H4 (cell line): ENCODE results near the gene GRHL1. TPM values are rescaled to one million over a fixed set of nuclear protein-coding genes. Genes with fewer than 3 reads are reported as not detected.
"Not testable (repeated sequence)": the region's sequence is repeated elsewhere in the genome, so short reads cannot be mapped to it uniquely, and the experiment has no call there.

ENCODE experiments used
- DNase-seq: peaks from one replicate; pipeline ENCODE4 v3.0.0-alpha.2; 2015; ENCODE audit warnings: low spot score
- total RNA-seq: library from RNA; depleted of rRNA; stranded (reverse); fragments of >200 nt; shearing (Covaris generic); gene quantifications from 2 replicates; pipeline ENCODE4 v1.2.3, GENCODE V29; 2014; rRNA removed

Gene GRHL1
- total RNA-seq = 0.25 TPM in 1 of 2 replicates, not detected in the other

DNA sequence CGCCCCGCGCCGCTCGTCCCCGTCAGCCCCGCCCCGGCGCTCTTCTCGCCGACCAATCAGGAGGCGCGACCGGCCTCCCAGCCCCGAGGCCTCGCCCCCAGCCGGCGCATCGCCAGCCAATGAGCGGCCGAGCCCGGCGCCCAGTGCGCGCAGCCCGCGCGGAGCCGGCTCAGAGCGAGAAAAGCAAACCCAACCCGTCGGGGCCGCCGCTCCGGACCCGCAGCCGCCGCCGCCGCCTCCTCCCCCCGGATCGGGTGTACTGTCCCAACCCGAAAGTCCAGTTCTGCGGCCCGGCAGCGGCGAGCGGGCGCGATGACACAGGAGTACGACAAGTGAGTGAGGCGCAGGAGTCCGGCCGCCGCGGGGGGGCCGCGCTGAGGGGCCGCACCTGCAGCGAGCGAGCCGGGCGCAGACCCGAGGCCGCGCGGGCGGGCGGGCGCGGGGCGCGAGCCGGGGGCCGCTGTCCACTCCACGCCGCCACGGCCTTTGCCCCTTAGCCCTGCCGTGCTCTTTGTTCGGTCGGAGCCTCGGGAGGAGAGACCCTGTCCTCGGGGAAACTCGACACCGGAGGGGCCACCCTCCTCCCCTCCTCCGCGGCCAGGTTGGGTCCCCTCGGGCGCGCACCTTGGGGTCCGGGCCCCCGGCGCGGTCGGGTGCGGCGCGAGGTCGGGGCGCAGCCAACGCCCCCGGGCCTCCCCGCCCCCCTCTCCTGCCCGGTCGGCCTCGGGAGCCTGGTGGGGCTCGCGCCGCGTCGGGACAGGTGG, at the start of gene GRHL1:
Gene GRHL1 (plus strand): TSS at position 172 of the 764 bp plus-strand sequence. CDS start 141 bp downstream, at position 313.
- DNase-seq = peak; percentile 60

- no peak for DNase-seq
These were observed 46.1 kb upstream of the GRHL1 start for GRCh38 chr2:9905413-9905812.

- no peak for DNase-seq
These were observed 44.1 kb upstream of the GRHL1 start for GRCh38 chr2:9907402-9907801.

DNA sequence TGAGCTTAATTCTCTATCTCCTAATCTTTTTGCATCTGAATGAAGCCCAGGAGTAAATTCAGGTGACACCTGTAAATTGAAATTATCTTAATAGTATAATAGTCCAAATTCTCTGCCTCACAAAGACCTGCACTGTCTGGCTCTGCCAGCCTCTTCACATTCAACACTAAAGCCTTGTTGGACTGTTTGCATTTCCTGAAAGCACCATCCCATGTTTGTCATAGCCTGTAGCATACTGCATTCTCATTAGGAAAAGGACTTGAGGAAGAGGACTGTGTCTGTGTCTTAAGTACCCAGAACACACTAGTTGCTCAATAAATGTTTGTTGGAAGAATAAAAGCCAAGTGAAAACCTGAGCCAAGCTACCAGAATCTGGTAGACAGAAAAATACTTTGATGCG, 42.9 kb upstream of the GRHL1 start:
- DNase-seq = no peak

GRCh38 chr2:9909106-9909505, 42.4 kb upstream of the GRHL1 start:
- no peak for DNase-seq

- DNase-seq = no peak
These were observed 40.8 kb upstream of the GRHL1 start for GRCh38 chr2:9910699-9911098.

- no peak for DNase-seq
These were observed 39.0 kb upstream of the GRHL1 start for GRCh38 chr2:9912468-9912867.

GRCh38 chr2:9914384-9915065, 37.0 kb upstream of the GRHL1 start:
- peak; percentile 70 for DNase-seq

DNA sequence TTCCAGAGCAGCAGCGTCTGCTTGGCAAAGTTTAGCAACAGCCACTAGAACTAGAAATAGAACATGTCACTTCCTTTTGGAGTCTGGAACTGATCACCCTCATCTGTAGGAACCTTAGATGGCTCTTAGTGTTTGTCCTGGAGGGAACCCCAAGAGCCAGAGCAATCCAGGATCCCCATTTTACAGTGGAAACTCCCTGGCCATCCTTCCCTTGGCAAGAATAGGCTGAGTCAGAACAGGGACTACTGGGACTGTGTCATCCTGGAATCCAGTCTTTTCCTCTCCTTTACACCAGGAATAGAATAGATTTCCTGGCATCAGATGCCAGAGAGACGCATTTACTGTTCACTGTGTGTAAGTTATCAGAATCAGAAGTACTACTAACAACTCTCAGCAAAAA, 33.2 kb upstream of the GRHL1 start:
- DNase-seq = no peak

GRCh38 chr2:9919512-9919911, 32.0 kb upstream of the GRHL1 start:
- DNase-seq = no peak

DNA sequence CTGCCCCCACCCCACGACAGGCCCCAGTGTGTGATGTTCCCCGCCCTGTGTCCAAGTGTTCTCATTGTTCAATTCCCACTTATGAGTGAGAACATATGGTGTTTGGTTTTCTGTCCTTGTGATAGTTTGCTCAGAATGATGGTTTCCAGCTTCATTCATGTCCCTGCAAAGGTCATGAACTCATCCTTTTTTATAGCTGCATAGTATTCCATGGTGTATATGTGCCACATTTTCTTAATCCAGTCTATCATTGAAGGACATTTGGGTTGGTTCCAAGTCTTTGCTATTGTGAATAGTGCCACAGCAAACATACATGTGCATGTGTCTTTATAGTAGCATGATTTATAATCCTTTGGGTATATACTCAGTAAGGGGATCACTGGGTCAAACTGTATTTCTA, 24.5 kb upstream of the GRHL1 start:
- not testable (repeated sequence) for DNase-seq

DNA sequence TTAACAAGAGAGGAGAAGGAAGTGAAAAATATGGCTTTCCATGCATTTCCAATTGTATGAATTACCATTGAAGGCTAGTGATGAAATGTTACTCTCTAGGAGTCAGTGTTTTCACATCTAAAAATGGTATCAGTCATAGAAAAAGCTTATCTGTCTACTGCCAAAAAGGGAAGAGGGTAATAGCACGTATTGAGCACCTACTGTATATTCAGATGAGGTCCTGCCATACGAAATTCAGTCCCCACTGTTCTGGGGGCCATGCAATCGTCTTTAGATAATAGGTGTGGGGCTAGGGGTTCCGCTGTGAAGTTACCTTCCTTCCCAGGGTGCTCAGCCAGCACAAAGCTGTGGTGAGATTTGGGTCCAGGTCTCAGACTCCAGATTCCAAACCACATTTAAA, 14.2 kb upstream of the GRHL1 start:
- no peak for DNase-seq

DNA sequence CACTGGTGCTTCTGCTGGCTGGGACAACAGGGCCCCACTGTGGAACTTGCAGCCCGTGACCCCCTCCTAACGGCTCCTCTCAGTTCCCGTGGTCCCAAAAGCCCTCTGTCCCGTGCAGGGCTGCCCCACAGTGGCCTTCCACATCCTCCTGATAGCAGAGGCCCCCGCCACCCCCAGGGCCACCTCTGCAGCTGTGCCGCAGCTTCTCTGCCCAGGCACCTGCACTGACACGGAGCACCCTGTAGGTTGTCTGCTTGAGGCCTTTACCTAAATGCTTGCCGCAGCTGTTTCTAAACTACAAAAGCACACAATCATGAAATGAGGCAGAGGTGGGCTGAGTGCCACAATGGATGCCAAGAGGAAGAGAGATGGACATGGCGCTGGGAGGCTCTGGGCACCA, 13.5 kb upstream of the GRHL1 start:
- no peak for DNase-seq

GRCh38 chr2:9939587-9940485, 11.7 kb upstream of the GRHL1 start:
- no peak for DNase-seq

GRCh38 chr2:9941196-9941995, 10.1 kb upstream of the GRHL1 start:
- no peak for DNase-seq

DNA sequence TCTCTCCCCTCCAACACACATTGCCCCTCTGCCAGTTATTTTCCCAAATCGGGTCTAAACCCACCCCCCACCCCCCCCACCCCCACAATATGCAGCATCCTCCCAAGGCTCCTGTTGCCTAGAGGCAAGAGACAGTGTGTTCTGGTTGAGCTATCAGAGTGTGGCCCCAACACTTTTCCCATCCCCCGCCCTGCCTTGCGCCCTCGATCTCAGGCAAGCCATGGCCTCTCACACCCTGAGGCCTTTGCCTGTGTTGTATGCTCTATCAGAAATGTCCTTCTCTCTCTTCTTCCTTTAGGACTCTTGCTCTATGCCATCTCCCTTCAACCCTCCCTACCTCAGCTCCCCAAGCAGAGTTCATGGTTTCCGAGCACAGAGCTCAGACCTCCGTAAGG, 9.5 kb upstream of the GRHL1 start:
- no peak for DNase-seq

DNA sequence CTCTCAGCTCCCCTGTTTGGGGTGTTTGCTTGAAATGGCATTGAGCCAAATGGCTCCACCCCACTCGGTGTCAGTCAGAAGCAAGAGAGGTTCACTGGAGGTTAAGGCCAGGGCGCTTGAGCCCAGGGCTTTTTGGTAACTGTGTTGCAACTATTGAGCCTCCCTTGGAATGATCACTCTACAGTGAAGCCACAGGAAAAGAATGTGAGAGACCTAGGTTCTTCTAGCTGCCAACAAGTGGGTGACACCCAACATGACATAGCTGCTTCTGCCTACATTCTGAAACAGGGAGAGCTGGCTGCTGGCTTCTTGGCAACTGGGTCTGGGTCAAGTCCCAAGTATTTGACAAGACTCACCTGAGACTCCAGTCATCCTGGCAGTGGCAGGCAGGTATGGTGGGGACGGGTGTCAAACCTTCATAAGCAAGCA, 7.1 kb upstream of the GRHL1 start:
- DNase-seq = no peak

DNA sequence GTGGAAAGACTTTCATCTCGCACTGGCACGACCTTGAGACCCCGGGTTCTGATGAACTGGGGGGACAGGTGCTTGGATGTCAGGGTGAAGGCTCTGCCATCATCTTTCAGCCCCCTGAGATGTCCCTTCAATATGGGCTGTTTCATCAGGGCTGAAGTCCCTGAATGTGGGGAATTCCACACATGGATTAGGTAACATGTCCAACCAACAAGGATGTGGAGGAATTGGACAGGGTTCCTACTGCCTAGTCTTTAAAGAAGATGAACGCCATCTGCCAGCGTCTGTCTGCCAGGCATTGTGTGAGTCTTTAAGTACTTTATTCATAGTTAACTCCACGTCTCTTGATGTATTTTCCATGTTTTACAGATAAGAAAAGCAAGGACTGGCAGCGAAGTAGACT, 5.9 kb upstream of the GRHL1 start:
- no peak for DNase-seq

GRCh38 chr2:9946076-9946475, 5.4 kb upstream of the GRHL1 start:
- DNase-seq = no peak

DNA sequence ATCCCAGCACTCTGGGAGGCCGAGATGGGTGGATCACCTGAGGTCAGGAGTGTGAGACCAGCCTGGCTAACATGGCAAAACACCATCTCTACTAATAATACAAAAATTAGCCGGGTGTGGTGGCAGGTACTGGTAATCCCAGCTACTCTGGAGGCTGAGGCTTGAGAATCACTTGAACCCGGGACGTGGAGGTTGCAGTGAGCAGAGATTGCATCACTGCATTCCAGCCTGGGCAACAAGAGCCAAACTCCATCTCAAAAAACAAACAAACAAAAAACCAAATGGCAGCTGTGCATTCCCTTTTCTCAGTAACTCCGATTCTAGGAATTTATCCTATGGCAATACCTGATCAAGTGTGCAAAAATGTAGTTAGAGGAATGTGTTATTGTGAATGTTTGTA, 4.7 kb upstream of the GRHL1 start:
- DNase-seq = no peak

DNA sequence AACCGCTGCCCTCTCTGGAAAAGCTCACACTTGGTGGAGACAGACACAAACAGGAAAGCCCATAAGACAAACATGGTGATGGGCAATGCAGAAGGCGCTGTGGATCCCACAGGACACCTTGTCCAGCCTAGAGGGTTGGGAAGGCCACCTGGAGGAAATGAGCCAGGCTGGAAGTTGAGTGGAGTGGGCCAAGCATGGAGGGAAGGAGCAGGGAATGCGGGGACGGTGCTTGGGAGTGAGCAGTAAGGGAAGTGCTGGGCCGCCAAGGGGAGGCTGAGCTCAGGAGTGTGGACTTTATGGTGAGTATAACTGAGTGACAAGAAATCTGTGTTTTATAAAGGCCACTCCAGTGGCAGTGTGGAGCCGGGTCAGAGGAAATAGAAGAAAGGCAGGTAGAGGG, 2.8 kb upstream of the GRHL1 start:
- DNase-seq = no peak
